ENCODE measurements around the gene DYNLT5.
"Not testable (repeated sequence)": the region's sequence is repeated elsewhere in the genome, so short reads cannot be mapped to it uniquely, and the experiment has no call there.

DYNLT5 gene

GRCh38 chr1:66788231-66788939 is 36.1 kb downstream of the DYNLT5 start:
- DNase-seq (ENCODE audit: low read depth in 2 of 2) = peak; percentile 8 to 44

GRCh38 chr1:66791621-66792610 is 39.7 kb downstream of the DYNLT5 start:
- no peak for DNase-seq (ENCODE audit: low read depth in 2 of 2)

- DNase-seq (ENCODE audit: low read depth in 2 of 2) = not testable (repeated sequence)
Observed at GRCh38 chr1:66795839-66796238, 43.6 kb downstream of the DYNLT5 start.

- DNase-seq (ENCODE audit: low read depth in 2 of 2) = no peak
Observed at GRCh38 chr1:66809245-66809644, 57.0 kb downstream of the DYNLT5 start.

- DNase-seq (ENCODE audit: low read depth in 2 of 2) = no peak
Observed at GRCh38 chr1:66809736-66810326, 57.6 kb downstream of the DYNLT5 start.

GRCh38 chr1:66824771-66825170 is 72.5 kb downstream of the DYNLT5 start:
- DNase-seq (ENCODE audit: low read depth in 2 of 2) = no peak
